Thoracic aorta (tissue), 2 donors: Measurements from ENCODE around the gene CDC23. TPM values are rescaled to one million over a fixed set of nuclear protein-coding genes. Genes with fewer than 3 reads are reported as not detected.

Source experiments
- ATAC-seq: fragments of 150-250 bp; one replicate; pipeline ENCODE4 v1.8.0; 2017; ENCODE audit warnings: low read depth; ENCODE audit not compliant: insufficient number of reproducible peaks, low FRiP score
- DNase-seq: peaks from one replicate; pipeline ENCODE4 v3.0.0-alpha.2; 2020; ENCODE audit warnings: low spot score
- H3K27ac ChIP-seq, 2 donors: fragments of 200-600 bp; sonication (generic); 1 replicate in 1 of 2; 2 replicates in 1 of 2; pipeline ENCODE4 v1.5.1; 2016; ENCODE audit warnings: mild to moderate bottlenecking in 2 of 2, moderate library complexity in 2 of 2
- H3K27me3 ChIP-seq: fragments of 200-600 bp; sonication (generic); replicated peaks from 2 replicates; pipeline ENCODE4 v1.6.0; 2016; ENCODE audit warnings: mild to moderate bottlenecking; ENCODE audit not compliant: insufficient read depth
- H3K36me3 ChIP-seq: fragments of 200-600 bp; sonication (generic); one replicate; pipeline ENCODE4 v1.5.1; 2016
- H3K4me1 ChIP-seq, 2 donors: fragments of 200-600 bp; sonication (generic); 1 replicate in 1 of 2; 2 replicates in 1 of 2; pipeline versions ENCODE4 v1.5.1 to v1.6.0; 2016; ENCODE audit warnings: low read depth in 2 of 2, mild to moderate bottlenecking in 1 of 2; ENCODE audit not compliant: control insufficient read depth in 1 of 2
- H3K4me3 ChIP-seq: fragments of 200-600 bp; sonication (generic); 2 replicates; pipeline ENCODE4 v1.5.1; 2016; ENCODE audit warnings: mild to moderate bottlenecking
- H3K9me3 ChIP-seq: fragments of 200-600 bp; sonication (generic); 2 replicates; pipeline ENCODE4 v1.5.1; 2016
- CTCF ChIP-seq: fragments of 200-600 bp; sonication (generic); IDR thresholded peaks from one replicate; pipeline ENCODE4 v1.5.1; 2019; ENCODE audit warnings: antibody characterized with exemption
- total RNA-seq, 2 donors: library from RNA; depleted of rRNA; stranded (reverse); fragments of >200 nt; gene quantifications; one replicate each; pipeline versions ENCODE4 v1.1.0 to v1.2.3, GENCODE V29; 2016

The CDC23 gene
- total RNA-seq, 2 donors from 2014 or later: 13.5 to 17.7 TPM

DNA sequence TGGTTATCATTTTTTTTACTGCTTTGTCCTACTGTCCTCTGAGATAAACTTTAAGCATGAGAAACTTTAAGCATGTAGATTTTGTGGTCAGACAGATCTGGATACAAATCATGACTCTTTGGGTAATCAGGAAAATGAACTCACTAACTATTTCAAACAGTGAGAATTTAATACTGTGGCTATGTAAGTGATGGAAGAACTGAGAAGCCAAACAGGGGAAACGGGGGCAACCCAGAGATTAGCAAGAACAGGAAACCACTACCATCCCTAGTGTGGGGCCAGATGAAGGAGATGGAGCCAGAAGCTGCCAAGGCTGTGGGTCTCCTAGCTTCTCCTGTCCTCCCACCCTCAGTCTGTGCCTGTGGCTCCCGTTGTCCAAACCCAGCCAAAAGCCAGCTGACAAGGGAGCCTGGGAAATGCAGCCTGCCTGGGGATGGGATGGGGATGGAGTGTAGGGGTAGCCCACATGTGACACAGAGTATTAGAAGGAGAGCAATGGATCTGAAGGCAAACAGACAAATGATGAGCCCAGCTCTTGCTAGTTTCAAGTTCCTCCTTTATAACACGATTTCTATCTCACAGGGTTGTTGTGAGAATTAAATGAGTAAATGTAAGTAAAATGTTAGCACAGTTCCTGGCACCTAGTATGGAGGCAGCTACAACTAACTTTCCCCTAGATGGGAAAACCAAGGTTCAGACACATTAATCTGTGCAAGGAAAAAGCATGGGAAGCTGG, 27.7 kb upstream of the CDC23 start:
- H3K27ac ChIP-seq: no peak overlapping the region
- no peaks in the 10 kb centered on the region for H3K9me3 ChIP-seq
- TF ChIP-seq CTCF: no peak
- DNase-seq (no peak), ATAC-seq (no peak)
- no peaks in the 10 kb centered on the region for H3K27me3 ChIP-seq
- H3K36me3 ChIP-seq: no peaks in the 10 kb centered on the region
- H3K4me1 ChIP-seq: peaks cover 0 to 5% of the 10 kb centered on the region in 2 donors
- H3K4me3 ChIP-seq: no peak overlapping the region

GRCh38 chr5:138238034-138238433, 24.9 kb upstream of the CDC23 start:
- Histone ChIP-seq H3K36me3 (no peaks in the 10 kb centered on the region), H3K27ac (no peak overlapping the region), H3K27me3 (no peaks in the 10 kb centered on the region), H3K4me1 (peaks cover 0 to 5% of the 10 kb centered on the region in 2 donors), H3K9me3 (no peaks in the 10 kb centered on the region), H3K4me3 (no peak overlapping the region)
- ATAC-seq (no peak), DNase-seq (no peak)
- TF ChIP-seq CTCF: no peak

DNA sequence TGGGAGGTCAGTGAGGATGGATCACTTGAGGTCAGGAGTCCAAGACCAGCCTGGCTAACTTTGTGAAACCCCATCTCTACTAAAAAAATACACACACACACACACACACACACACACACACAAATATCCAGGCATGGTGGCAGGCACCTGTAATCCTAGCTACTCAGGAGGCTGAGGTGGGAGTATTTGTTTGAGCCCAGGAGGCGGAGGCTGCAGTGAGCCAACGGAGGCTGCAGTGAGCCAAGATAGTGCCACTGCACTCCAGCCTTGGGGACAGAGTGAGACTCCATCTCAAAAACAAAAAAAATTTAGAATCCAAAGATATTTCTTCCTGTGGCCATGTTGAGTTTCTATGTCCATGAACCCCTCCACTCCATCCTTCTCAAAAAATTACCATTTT, 21.5 kb upstream of the CDC23 start:
- Histone ChIP-seq H3K27ac (no peak overlapping the region), H3K36me3 (no peaks in the 10 kb centered on the region), H3K4me1 (peaks cover 0 to 13% of the 10 kb centered on the region in 2 donors), H3K27me3 (no peaks in the 10 kb centered on the region), H3K9me3 (no peaks in the 10 kb centered on the region), H3K4me3 (no peak overlapping the region)
- ATAC-seq (no peak), DNase-seq (no peak)
- no peak for TF ChIP-seq CTCF

GRCh38 chr5:138233280-138233679, 20.2 kb upstream of the CDC23 start:
- H3K36me3 ChIP-seq: no peaks in the 10 kb centered on the region
- TF ChIP-seq CTCF: no peak
- no peak for ATAC-seq
- no peak overlapping the region for H3K4me3 ChIP-seq
- no peaks in the 10 kb centered on the region for H3K9me3 ChIP-seq
- peaks cover 0 to 13% of the 10 kb centered on the region in 2 donors for H3K4me1 ChIP-seq
- no peaks in the 10 kb centered on the region for H3K27me3 ChIP-seq
- no peak overlapping the region for H3K27ac ChIP-seq
- DNase-seq: no peak

DNA sequence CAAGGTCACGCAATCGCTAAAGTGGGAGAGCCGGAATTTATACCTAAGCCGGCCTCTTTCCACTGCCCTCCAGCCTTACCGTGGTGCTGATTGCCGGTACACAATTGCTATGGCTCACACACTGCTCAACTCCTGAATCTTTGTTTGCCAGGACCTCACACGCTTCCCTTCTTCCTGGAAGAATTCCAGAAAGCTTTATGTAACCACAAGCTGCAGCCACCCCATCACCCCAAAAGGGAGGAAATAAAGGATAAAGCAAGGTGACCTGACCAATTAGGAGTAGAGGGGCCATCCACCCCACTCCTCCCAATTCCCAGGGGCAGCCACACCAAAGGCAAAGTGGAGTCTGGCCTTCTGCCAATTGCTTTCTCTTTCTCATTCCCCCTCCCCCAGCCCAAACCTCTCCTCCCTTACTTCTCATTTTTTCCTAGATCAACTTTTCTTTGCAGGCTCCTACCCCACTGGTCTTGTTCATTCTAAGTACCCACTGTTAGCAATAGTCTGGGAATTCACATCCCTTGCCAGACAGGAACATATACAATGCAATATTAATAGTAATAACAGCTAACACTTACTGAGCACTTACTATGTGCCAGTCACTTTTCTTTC, 18.0 kb upstream of the CDC23 start:
- no peak for TF ChIP-seq CTCF
- H3K36me3 ChIP-seq: no peaks in the 10 kb centered on the region
- DNase-seq (no peak), ATAC-seq (no peak)
- no peak overlapping the region for H3K4me3 ChIP-seq
- H3K27ac ChIP-seq: no peak overlapping the region
- H3K9me3 ChIP-seq: peaks cover 3% of the 10 kb centered on the region
- peaks cover 0 to 13% of the 10 kb centered on the region in 2 donors for H3K4me1 ChIP-seq
- H3K27me3 ChIP-seq: no peaks in the 10 kb centered on the region
